T-cell (primary cell): ENCODE results near the gene CYP46A1. TPM values are rescaled to one million over a fixed set of nuclear protein-coding genes. Genes with fewer than 3 reads are reported as not detected.

ENCODE experiments used
- ATAC-seq, 4 experiments: fragments of 200-7000 bp in 3 of 4; fragments of 150-1000 bp in 1 of 4; cut with Tn5 transposase; replicated peaks in 1 of 4; 1 replicate in 3 of 4; 2 replicates in 1 of 4; pipeline ENCODE4 v1.10.0; 2021; ENCODE audit warnings: moderate library complexity in 3 of 4, mild to moderate bottlenecking in 2 of 4, moderate number of reproducible peaks in 1 of 4
- CTCF ChIA-PET, 2 donors: fragments of 300-600 bp; sonication (Branson Sonifier 250); formaldehyde crosslinking; loops; one replicate each; lab custom pipeline; 2022; ENCODE audit warnings: antibody characterized with exemption in 2 of 2; lab: Charles Lee
- POLR2A ChIA-PET, 2 donors: fragments of 300-600 bp; sonication (Branson Sonifier 250); formaldehyde crosslinking; loops; one replicate each; lab custom pipeline; 2022; ENCODE audit warnings: antibody characterized with exemption in 2 of 2; lab: Charles Lee
- DNase-seq, 35 experiments: peaks; one replicate each; pipeline versions ENCODE4 v3.0.0 to v3.0.0-alpha.2; 2013 to 2023
- H3K27ac ChIP-seq: one replicate; pipeline ENCODE4 v1.5.1; 2013; ENCODE audit warnings: low read length
- H3K27me3 ChIP-seq, 2 experiments: replicated peaks in 1 of 2; 1 replicate in 1 of 2; 2 replicates in 1 of 2; pipeline versions ENCODE4 v1.6.1 to v1.7.0; 2013; ENCODE audit warnings: low read length in 1 of 2, mixed read lengths in 1 of 2; ENCODE audit not compliant: control insufficient read depth in 2 of 2, insufficient read depth in 2 of 2; ENCODE audit errors: extremely low read depth in 1 of 2
- H3K36me3 ChIP-seq, 2 donors: 1 replicate in 1 of 2; 2 replicates in 1 of 2; pipeline versions ENCODE4 v1.6.1 to v1.7.0; 2013; ENCODE audit warnings: low read length in 1 of 2; ENCODE audit not compliant: control insufficient read depth in 2 of 2, insufficient read depth in 1 of 2; ENCODE audit errors: extremely low read depth in 1 of 2
- H3K4me1 ChIP-seq, 2 experiments: 1 replicate in 1 of 2; 2 replicates in 1 of 2; pipeline versions ENCODE4 v1.6.1 to v1.7.0; 2013; ENCODE audit warnings: low read length in 2 of 2, mixed read lengths in 1 of 2; ENCODE audit not compliant: insufficient read depth in 2 of 2, control insufficient read depth in 1 of 2; ENCODE audit errors: extremely low read depth in 1 of 2
- H3K4me3 ChIP-seq, 2 donors: 1 replicate in 1 of 2; 2 replicates in 1 of 2; pipeline versions ENCODE4 v1.5.1 to v1.7.0; 2013; ENCODE audit warnings: mild to moderate bottlenecking in 2 of 2, low read length in 1 of 2, moderate library complexity in 1 of 2; ENCODE audit not compliant: control insufficient read depth in 1 of 2; ENCODE audit errors: extremely low read depth in 1 of 2
- H3K9me3 ChIP-seq: 2 replicates; pipeline ENCODE4 v1.7.0; 2013
- H3K27ac Mint-ChIP-seq, 2 donors: one replicate each; pipeline ENCODE4 v1.8.0; 2020 to 2021; ENCODE audit warnings: mild to moderate bottlenecking in 2 of 2, mixed read lengths in 2 of 2
- H3K27me3 Mint-ChIP-seq, 2 donors: one replicate each; pipeline ENCODE4 v1.8.0; 2021 to 2022; ENCODE audit warnings: mixed read lengths in 2 of 2
- H3K36me3 Mint-ChIP-seq: one replicate; pipeline ENCODE4 v1.8.0; 2021; ENCODE audit warnings: mixed read lengths
- H3K4me1 Mint-ChIP-seq, 3 donors: one replicate each; pipeline ENCODE4 v1.8.0; 2020 to 2022; ENCODE audit warnings: mixed read lengths in 3 of 3, mild to moderate bottlenecking in 1 of 3
- H3K4me3 Mint-ChIP-seq, 3 donors: one replicate each; pipeline ENCODE4 v1.8.0; 2020 to 2022; ENCODE audit warnings: mild to moderate bottlenecking in 3 of 3, mixed read lengths in 3 of 3, moderate library complexity in 3 of 3
- H3K9me3 Mint-ChIP-seq, 3 donors: one replicate each; pipeline ENCODE4 v1.8.0; 2020 to 2022; ENCODE audit warnings: mixed read lengths in 3 of 3
- WGBS: methylation state at CpG from one replicate; pipeline ENCODE4 v1.1.5; 2013; ENCODE audit warnings: missing lambda C conversion rate; ENCODE audit not compliant: insufficient coverage; 5-methylcytosine and 5-hydroxymethylcytosine counted together
- total RNA-seq, 35 experiments: library from RNA in 6 of 35; stranded (reverse) in 6 of 35; fragments of 120-200 nt in 1 of 35; gene quantifications; one replicate each; pipeline versions ENCODE4 v1.2.1 to v1.2.4 and lab custom pipeline; 2013 to 2026

The CYP46A1 gene
- total RNA-seq, 5 donors from 2014 or later (not counting 1 experiment from before 2014, with no cell fraction given): 0.10 to 0.51 (median 0.39) TPM

- peaks cover 12 to 20% of the 10 kb centered on the region in 2 donors for H3K27me3 Mint-ChIP-seq
- DNase-seq (no peak), ATAC-seq (no peak)
- H3K4me3 ChIP-seq: no peak overlapping the region
- H3K36me3 Mint-ChIP-seq: no peaks in the 10 kb centered on the region
- H3K4me3 Mint-ChIP-seq: no peak overlapping the region
- H3K9me3 ChIP-seq: no peaks in the 10 kb centered on the region
- H3K27ac Mint-ChIP-seq: no peak overlapping the region
- H3K4me1 ChIP-seq: no peaks in the 10 kb centered on the region
- H3K27me3 ChIP-seq: peaks cover 0 to 41% of the 10 kb centered on the region in 2 experiments
- POLR2A ChIA-PET: no interaction called here
- H3K27ac ChIP-seq: no peak overlapping the region
- no peaks in the 10 kb centered on the region for H3K36me3 ChIP-seq
- no peaks in the 10 kb centered on the region for H3K9me3 Mint-ChIP-seq
- WGBS: 52% methylated on average over 5 of the region's 6 CpGs
- no peaks in the 10 kb centered on the region for H3K4me1 Mint-ChIP-seq
- CTCF ChIA-PET: no interaction called here
Measured at GRCh38 chr14:99666533-99666932, 17.6 kb upstream of the CYP46A1 start.

GRCh38 chr14:99667045-99667444, 17.1 kb upstream of the CYP46A1 start:
- H3K27ac ChIP-seq: no peak overlapping the region

GRCh38 chr14:99667821-99668220, 16.3 kb upstream of the CYP46A1 start:
- WGBS: 74% methylated on average over 6 of the region's 9 CpGs
- DNase-seq: no peak
- Mint-ChIP-seq H3K9me3 (no peaks in the 10 kb centered on the region), H3K4me3 (no peak overlapping the region), H3K4me1 (peaks cover 0 to 8% (median 5%) of the 10 kb centered on the region in 3 donors), H3K36me3 (no peaks in the 10 kb centered on the region), H3K27ac (no peak overlapping the region), H3K27me3 (peaks cover 11 to 19% of the 10 kb centered on the region in 2 donors)
- ChIA-PET CTCF (no interaction called here), POLR2A (no interaction called here)
- Histone ChIP-seq H3K4me1 (peaks cover 0 to 8% of the 10 kb centered on the region in 2 experiments), H3K9me3 (no peaks in the 10 kb centered on the region), H3K36me3 (no peaks in the 10 kb centered on the region), H3K27ac (no peak overlapping the region), H3K4me3 (no peak overlapping the region), H3K27me3 (peaks cover 0 to 34% of the 10 kb centered on the region in 2 experiments)
- no peak for ATAC-seq

More at GRCh38 chr14:99667045-99667444, 17.1 kb upstream of the CYP46A1 start:
- Mint-ChIP-seq H3K4me3 (no peak overlapping the region), H3K27me3 (peaks cover 11 to 19% of the 10 kb centered on the region in 2 donors), H3K36me3 (no peaks in the 10 kb centered on the region), H3K4me1 (peaks cover 0 to under 1% (median 0%) of the 10 kb centered on the region in 3 donors), H3K27ac (peak overlapping the region in 1 of 2 donors; percentile 15), H3K9me3 (no peaks in the 10 kb centered on the region)
- WGBS: 39% methylated on average over 2 of the region's 2 CpGs
- ATAC-seq (no peak), DNase-seq (no peak)
- POLR2A ChIA-PET: no interaction called here
- Histone ChIP-seq H3K9me3 (no peaks in the 10 kb centered on the region), H3K27me3 (peaks cover 0 to 41% of the 10 kb centered on the region in 2 experiments), H3K4me1 (peaks cover 0 to under 1% of the 10 kb centered on the region in 2 experiments), H3K36me3 (no peaks in the 10 kb centered on the region), H3K4me3 (no peak overlapping the region)
- CTCF ChIA-PET: no interaction called here

- no peaks in the 10 kb centered on the region for H3K9me3 ChIP-seq
- ChIA-PET CTCF (no interaction called here), POLR2A (no interaction called here)
- no peak for ATAC-seq
- peaks cover 0 to 14% of the 10 kb centered on the region in 2 experiments for H3K4me1 ChIP-seq
- H3K4me3 ChIP-seq: no peak overlapping the region
- Mint-ChIP-seq H3K4me3 (no peak overlapping the region), H3K27ac (no peak overlapping the region), H3K27me3 (peaks cover 9 to 16% of the 10 kb centered on the region in 2 donors), H3K36me3 (no peaks in the 10 kb centered on the region), H3K4me1 (peaks cover 0 to 12% (median 6%) of the 10 kb centered on the region in 3 donors), H3K9me3 (no peaks in the 10 kb centered on the region)
- peaks cover 0 to 29% of the 10 kb centered on the region in 2 experiments for H3K27me3 ChIP-seq
- WGBS: 79% methylated on average over 21 of the region's 27 CpGs
- no peak for DNase-seq
- no peak overlapping the region for H3K27ac ChIP-seq
- no peaks in the 10 kb centered on the region for H3K36me3 ChIP-seq
Measured at GRCh38 chr14:99668307-99669295, 15.5 kb upstream of the CYP46A1 start.

- H3K4me3 ChIP-seq: no peak overlapping the region
- ChIA-PET CTCF (no interaction called here), POLR2A (no interaction called here)
- H3K9me3 ChIP-seq: no peaks in the 10 kb centered on the region
- 81% methylated on average over 10 of the region's 14 CpGs for WGBS
- Mint-ChIP-seq H3K27ac (no peak overlapping the region), H3K4me3 (no peak overlapping the region), H3K36me3 (no peaks in the 10 kb centered on the region), H3K4me1 (peaks cover 0 to 13% (median 6%) of the 10 kb centered on the region in 3 donors), H3K27me3 (peaks cover 9 to 25% of the 10 kb centered on the region in 2 donors), H3K9me3 (no peaks in the 10 kb centered on the region)
- DNase-seq (no peak), ATAC-seq (no peak)
- H3K27ac ChIP-seq: no peak overlapping the region
- peaks cover 0 to 34% of the 10 kb centered on the region in 2 experiments for H3K27me3 ChIP-seq
- no peaks in the 10 kb centered on the region for H3K36me3 ChIP-seq
- peaks cover 0 to 20% of the 10 kb centered on the region in 2 experiments for H3K4me1 ChIP-seq
Measured at GRCh38 chr14:99670361-99671234, 13.5 kb upstream of the CYP46A1 start.
